Measurements from ENCODE around the gene CAMKK2.

DNA sequence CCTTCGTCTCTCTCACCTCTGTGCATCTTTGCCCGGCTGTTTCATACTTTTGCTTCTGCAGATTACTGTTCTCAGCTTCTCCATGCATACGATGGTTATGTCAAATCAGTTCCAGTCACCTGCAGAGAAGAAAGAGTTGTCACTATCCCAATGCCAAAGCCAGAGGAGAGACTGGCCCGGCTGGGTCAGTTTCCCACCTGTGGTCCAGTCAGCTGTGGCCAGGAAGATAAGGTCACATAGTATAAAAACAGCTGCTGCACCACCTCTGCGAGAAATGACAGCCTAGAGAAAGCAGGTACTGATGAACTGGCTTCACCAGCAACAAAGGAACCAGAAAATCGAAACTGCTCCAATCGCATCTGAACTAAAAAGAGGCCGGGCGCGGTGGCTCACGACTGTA is 93.0 kb downstream of the CAMKK2 start:
- TF ChIP-seq SIN3A (IDR thresholded peaks at IDR 0.05; ENCODE audit: borderline replicate concordance in 2 of 2, control insufficient read depth in 1 of 2, low read depth in 2 of 2, low read length in 2 of 2): no peak
- TF ChIP-seq HMGN3 (IDR thresholded peaks at IDR 0.05; ENCODE audit: borderline replicate concordance, extremely low read depth, insufficient read length, low read depth, low read length): no peak
- TF ChIP-seq, protein P1, sequence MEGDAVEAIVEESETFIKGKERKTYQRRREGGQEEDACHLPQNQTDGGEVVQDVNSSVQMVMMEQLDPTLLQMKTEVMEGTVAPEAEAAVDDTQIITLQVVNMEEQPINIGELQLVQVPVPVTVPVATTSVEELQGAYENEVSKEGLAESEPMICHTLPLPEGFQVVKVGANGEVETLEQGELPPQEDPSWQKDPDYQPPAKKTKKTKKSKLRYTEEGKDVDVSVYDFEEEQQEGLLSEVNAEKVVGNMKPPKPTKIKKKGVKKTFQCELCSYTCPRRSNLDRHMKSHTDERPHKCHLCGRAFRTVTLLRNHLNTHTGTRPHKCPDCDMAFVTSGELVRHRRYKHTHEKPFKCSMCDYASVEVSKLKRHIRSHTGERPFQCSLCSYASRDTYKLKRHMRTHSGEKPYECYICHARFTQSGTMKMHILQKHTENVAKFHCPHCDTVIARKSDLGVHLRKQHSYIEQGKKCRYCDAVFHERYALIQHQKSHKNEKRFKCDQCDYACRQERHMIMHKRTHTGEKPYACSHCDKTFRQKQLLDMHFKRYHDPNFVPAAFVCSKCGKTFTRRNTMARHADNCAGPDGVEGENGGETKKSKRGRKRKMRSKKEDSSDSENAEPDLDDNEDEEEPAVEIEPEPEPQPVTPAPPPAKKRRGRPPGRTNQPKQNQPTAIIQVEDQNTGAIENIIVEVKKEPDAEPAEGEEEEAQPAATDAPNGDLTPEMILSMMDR (IDR thresholded peaks at IDR 0.05 in 2 of 3, conservative IDR thresholded peaks at IDR 0.05 in 1 of 3; ENCODE audit: insufficient read depth in 2 of 3, low read depth in 1 of 3, low read length in 3 of 3): no peak
- TF ChIP-seq, protein P2, sequence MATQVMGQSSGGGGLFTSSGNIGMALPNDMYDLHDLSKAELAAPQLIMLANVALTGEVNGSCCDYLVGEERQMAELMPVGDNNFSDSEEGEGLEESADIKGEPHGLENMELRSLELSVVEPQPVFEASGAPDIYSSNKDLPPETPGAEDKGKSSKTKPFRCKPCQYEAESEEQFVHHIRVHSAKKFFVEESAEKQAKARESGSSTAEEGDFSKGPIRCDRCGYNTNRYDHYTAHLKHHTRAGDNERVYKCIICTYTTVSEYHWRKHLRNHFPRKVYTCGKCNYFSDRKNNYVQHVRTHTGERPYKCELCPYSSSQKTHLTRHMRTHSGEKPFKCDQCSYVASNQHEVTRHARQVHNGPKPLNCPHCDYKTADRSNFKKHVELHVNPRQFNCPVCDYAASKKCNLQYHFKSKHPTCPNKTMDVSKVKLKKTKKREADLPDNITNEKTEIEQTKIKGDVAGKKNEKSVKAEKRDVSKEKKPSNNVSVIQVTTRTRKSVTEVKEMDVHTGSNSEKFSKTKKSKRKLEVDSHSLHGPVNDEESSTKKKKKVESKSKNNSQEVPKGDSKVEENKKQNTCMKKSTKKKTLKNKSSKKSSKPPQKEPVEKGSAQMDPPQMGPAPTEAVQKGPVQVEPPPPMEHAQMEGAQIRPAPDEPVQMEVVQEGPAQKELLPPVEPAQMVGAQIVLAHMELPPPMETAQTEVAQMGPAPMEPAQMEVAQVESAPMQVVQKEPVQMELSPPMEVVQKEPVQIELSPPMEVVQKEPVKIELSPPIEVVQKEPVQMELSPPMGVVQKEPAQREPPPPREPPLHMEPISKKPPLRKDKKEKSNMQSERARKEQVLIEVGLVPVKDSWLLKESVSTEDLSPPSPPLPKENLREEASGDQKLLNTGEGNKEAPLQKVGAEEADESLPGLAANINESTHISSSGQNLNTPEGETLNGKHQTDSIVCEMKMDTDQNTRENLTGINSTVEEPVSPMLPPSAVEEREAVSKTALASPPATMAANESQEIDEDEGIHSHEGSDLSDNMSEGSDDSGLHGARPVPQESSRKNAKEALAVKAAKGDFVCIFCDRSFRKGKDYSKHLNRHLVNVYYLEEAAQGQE (IDR thresholded peaks at IDR 0.05; ENCODE audit: borderline replicate concordance): no peak
- TF ChIP-seq, protein P2 (CRISPR knock-in tag; IDR thresholded peaks at IDR 0.05; ENCODE audit: low read depth): no peak

Data from K562 (cell line).